Measurements from ENCODE around the gene HSPH1.

Gene HSPH1

DNA sequence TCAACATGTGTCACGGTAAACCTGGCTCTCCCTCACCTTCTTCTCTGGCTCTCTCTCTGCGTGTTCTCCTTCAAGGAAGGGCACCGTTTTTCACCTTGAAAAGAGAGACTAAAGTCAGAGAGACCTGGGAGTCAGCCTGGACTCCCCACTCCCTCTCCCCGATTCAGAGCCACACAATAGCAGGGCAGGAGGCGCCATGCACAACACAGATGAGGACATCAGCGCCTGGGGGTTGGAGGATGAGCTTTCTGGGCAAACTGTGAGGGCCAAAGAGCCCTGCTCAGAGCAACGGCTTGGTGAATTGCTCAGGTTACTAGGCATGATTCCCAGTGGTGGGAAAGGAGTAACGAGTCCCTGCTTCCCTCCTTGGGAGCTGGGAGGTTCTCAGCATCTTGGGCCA is 32.3 kb downstream of the HSPH1 start:
- no peak for TF ChIP-seq ZNF565 (CRISPR knock-in tag; conservative IDR thresholded peaks at IDR 0.05; ENCODE audit: low read depth)
- no peak for TF ChIP-seq PATZ1 (CRISPR knock-in tag; IDR thresholded peaks at IDR 0.05; ENCODE audit: borderline replicate concordance)
- no peak for TF ChIP-seq BACH2 (CRISPR knock-in tag; IDR thresholded peaks at IDR 0.05; ENCODE audit: borderline replicate concordance)
- TF ChIP-seq ZNF70 (CRISPR knock-in tag; IDR thresholded peaks at IDR 0.05) = no peak
- TF ChIP-seq ZFP30 (CRISPR knock-in tag; IDR thresholded peaks at IDR 0.05) = no peak
- TF ChIP-seq CREB5 (CRISPR knock-in tag; IDR thresholded peaks at IDR 0.05; ENCODE audit: low read depth) = no peak
- no peak for ATAC-seq

DNA sequence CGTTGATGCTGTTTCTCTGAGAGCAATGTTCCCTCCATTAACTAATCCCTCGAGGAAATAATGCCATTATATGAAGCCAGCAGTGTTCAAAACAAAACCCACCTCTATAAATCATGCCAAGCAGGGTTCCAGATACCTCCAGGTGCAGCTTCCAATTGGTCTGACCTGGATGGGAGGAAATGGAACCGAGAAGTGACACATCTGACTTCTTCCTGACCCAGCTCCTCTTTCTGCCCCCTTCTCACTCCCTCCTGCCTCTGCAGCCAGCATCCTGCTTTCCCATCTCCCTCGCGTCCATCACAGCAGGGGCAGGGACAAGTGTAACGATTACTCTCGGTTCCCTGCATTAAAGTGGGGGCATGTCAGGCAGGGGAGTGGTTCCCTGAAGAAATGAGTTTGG is 37.5 kb downstream of the HSPH1 start:
- no peak for TF ChIP-seq ESRRG (CRISPR knock-in tag; IDR thresholded peaks at IDR 0.05)
- TF ChIP-seq CSDC2 (CRISPR knock-in tag; IDR thresholded peaks at IDR 0.05) = no peak
- TF ChIP-seq, protein P1, sequence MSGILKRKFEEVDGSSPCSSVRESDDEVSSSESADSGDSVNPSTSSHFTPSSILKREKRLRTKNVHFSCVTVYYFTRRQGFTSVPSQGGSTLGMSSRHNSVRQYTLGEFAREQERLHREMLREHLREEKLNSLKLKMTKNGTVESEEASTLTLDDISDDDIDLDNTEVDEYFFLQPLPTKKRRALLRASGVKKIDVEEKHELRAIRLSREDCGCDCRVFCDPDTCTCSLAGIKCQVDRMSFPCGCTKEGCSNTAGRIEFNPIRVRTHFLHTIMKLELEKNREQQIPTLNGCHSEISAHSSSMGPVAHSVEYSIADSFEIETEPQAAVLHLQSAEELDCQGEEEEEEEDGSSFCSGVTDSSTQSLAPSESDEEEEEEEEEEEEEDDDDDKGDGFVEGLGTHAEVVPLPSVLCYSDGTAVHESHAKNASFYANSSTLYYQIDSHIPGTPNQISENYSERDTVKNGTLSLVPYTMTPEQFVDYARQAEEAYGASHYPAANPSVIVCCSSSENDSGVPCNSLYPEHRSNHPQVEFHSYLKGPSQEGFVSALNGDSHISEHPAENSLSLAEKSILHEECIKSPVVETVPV (CRISPR knock-in tag; IDR thresholded peaks at IDR 0.05) = no peak
- no peak for TF ChIP-seq OSR1 (CRISPR knock-in tag; IDR thresholded peaks at IDR 0.05)
- TF ChIP-seq ZC3H10 (CRISPR knock-in tag; IDR thresholded peaks at IDR 0.05) = no peak
- TF ChIP-seq RARB (CRISPR knock-in tag; IDR thresholded peaks at IDR 0.05) = no peak
- TF ChIP-seq ZFP3 (CRISPR knock-in tag; IDR thresholded peaks at IDR 0.05) = no peak
- TF ChIP-seq GLIS3 (CRISPR knock-in tag; IDR thresholded peaks at IDR 0.05) = no peak
- no peak for TF ChIP-seq TOX (CRISPR knock-in tag; IDR thresholded peaks at IDR 0.05; ENCODE audit: borderline replicate concordance)
- ATAC-seq = no peak

DNA sequence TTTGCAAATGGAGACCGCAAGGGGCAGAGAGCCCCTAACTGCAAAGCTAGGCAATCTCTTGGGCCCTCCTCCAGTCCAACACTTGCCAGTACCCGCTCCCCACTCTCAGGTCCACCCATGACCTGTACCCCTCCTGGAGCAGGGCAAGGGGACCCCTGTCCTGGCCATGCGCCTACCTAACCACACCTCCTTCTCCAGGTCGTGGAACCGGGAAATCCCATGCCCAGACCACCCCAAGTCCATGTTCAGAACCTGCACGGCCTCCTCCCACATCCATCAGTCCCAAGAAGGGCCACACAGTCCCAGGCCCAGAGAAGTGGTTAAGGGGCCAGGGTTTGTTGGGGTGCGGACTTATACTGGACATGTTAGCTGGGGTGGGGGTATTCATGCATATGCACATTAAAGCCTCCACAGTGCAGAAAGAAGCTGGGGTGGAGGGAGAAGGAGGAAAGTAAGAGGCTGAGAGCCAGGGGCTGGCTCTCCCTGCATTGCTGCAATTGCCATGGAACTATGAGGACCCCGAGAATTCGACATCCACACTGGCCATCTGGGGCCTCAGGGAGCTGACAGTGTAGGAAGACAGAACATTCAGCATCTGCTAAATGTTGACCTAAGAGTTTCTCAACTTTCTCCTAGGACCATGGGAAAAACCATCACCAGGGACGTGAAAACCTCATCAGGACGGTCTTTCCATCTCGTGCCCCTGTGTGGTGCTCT is 39.0 kb downstream of the HSPH1 start:
- ATAC-seq = no peak
- TF ChIP-seq ZNF565 (CRISPR knock-in tag; conservative IDR thresholded peaks at IDR 0.05; ENCODE audit: low read depth) = no peak
- no peak for TF ChIP-seq RARB (CRISPR knock-in tag; IDR thresholded peaks at IDR 0.05)
- TF ChIP-seq ZFP30 (CRISPR knock-in tag; IDR thresholded peaks at IDR 0.05) = no peak
- TF ChIP-seq ZNF70 (CRISPR knock-in tag; IDR thresholded peaks at IDR 0.05) = no peak
- no peak for TF ChIP-seq BACH2 (CRISPR knock-in tag; IDR thresholded peaks at IDR 0.05; ENCODE audit: borderline replicate concordance)
- no peak for TF ChIP-seq CSDC2 (CRISPR knock-in tag; IDR thresholded peaks at IDR 0.05)
- TF ChIP-seq ZNF8 (CRISPR knock-in tag; IDR thresholded peaks at IDR 0.05) = no peak
- no peak for TF ChIP-seq OSR1 (CRISPR knock-in tag; IDR thresholded peaks at IDR 0.05)
- no peak for TF ChIP-seq TSHZ2 (CRISPR knock-in tag; IDR thresholded peaks at IDR 0.05)
- TF ChIP-seq GLIS3 (CRISPR knock-in tag; IDR thresholded peaks at IDR 0.05) = no peak
- no peak for TF ChIP-seq TOX (CRISPR knock-in tag; IDR thresholded peaks at IDR 0.05; ENCODE audit: borderline replicate concordance)
- no peak for TF ChIP-seq ZC3H10 (CRISPR knock-in tag; IDR thresholded peaks at IDR 0.05)
- TF ChIP-seq, protein P1 (CRISPR knock-in tag; IDR thresholded peaks at IDR 0.05) = no peak
- no peak for TF ChIP-seq ZFP3 (CRISPR knock-in tag; IDR thresholded peaks at IDR 0.05)
- TF ChIP-seq PPARA (CRISPR knock-in tag; IDR thresholded peaks at IDR 0.05; ENCODE audit: borderline replicate concordance) = no peak
- TF ChIP-seq PATZ1 (CRISPR knock-in tag; IDR thresholded peaks at IDR 0.05; ENCODE audit: borderline replicate concordance) = no peak

All from SK-N-SH treated with all-trans-retinoic acid at 6 μM for 48 hours (cell line).